H1 (cell line): ENCODE measurements around the gene SAFB.

ENCODE experiments used
- CTCF ChIP-seq, 3 experiments: IDR thresholded peaks; 1 replicate in 2 of 3; 2 replicates in 1 of 3; pipeline versions ENCODE4 v1.5.1 to v1.6.1; 2011; ENCODE audit warnings: low read length in 3 of 3, mild to moderate bottlenecking in 3 of 3, inconsistent platforms in 2 of 3, low read depth in 1 of 3, moderate library complexity in 1 of 3; ENCODE audit not compliant: insufficient read depth in 1 of 3; ENCODE audit errors: control extremely low read depth in 1 of 3
- EZH2 ChIP-seq: fragments of 200-600 bp; sonication (generic); IDR thresholded peaks from 2 replicates; pipeline ENCODE4 v1.7.1; 2012; ENCODE audit warnings: low read depth, mild to moderate bottlenecking, moderate library complexity, low read length, inconsistent platforms; ENCODE audit not compliant: severe bottlenecking
- JUN ChIP-seq: IDR thresholded peaks from 2 replicates; pipeline ENCODE4 v1.6.1; 2011; ENCODE audit warnings: low read depth, mild to moderate bottlenecking, improper control_type of control experiment, low read length
- JUND ChIP-seq: IDR thresholded peaks from 2 replicates; pipeline ENCODE4 v1.6.1; 2011; ENCODE audit warnings: mild to moderate bottlenecking, improper control_type of control experiment, low read length
- POLR2A ChIP-seq, 2 experiments: IDR thresholded peaks; 1 replicate in 1 of 2; 2 replicates in 1 of 2; pipeline ENCODE4 v1.6.1; 2011; ENCODE audit warnings: low read depth in 2 of 2, low read length in 2 of 2, mild to moderate bottlenecking in 2 of 2; ENCODE audit errors: control extremely low read depth in 1 of 2
- ZNF274 ChIP-seq: IDR thresholded peaks from 2 replicates; pipeline ENCODE4 v1.7.0; 2012; ENCODE audit warnings: low read length, borderline replicate concordance; ENCODE audit errors: extremely low read depth

DNA sequence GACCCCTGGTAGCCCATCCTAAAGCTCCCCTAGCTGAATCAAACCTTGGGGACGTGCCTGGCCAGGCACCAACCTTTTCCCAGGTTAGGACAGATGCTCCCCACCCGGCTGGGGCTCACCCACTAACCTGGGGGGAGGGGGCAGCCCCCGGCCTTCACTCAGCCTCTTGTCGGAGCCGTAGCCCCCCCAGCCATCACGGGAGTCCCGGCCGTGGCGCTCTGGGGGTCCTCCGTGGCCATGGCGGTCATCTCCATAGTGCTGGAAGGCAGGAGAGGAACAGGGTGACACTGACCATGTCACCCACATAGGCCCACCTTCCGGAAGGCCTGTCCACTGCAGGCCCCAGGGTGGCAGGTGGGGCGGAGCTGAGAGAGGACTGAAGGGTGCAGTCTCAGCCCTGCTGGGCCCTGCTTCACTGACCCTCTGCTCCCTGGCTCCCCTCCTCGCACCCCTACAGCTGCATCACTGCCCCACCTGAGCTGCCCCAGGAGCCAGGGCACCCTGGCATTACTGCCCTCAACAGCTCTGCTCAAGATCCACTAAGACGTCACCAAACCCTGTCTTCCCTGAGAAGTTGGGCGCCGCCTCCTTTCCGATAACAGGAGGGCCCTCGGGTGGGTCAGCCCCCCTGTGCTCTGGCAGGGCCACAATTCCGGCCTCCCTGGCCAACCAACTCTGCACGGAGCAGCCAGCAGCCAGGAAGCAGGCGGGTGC lies 32.6 kb upstream of the SAFB start:
- no peak for TF ChIP-seq CTCF (IDR thresholded peaks at IDR 0.05; ENCODE audit: control extremely low read depth in 1 of 3, insufficient read depth in 1 of 3, low read depth in 1 of 3, low read length in 3 of 3)
- no peak for TF ChIP-seq EZH2
- no peak for TF ChIP-seq JUND
- TF ChIP-seq ZNF274, result no peak
- no peak for TF ChIP-seq JUN
- TF ChIP-seq POLR2A (IDR thresholded peaks at IDR 0.05; ENCODE audit: control extremely low read depth in 1 of 2, low read depth in 2 of 2, low read length in 2 of 2), result no peak
